Astrocyte (in vitro differentiated cells and primary cell): Measurements from ENCODE around the gene ADORA2A. TPM values are rescaled to one million over a fixed set of nuclear protein-coding genes. Genes with fewer than 3 reads are reported as not detected.
A peak's percentile ranks its signal among the peaks of the same experiment; 100 is the strongest.

Experiments
- DNase-seq: peaks from one replicate; pipeline ENCODE4 v3.0.0-alpha.2; 2010; ENCODE audit warnings: low read depth
- FAIRE-seq: peaks from 2 replicates; lab custom pipeline; 2011; peaks lifted over from hg19 to GRCh38; lab: Jason Lieb, UNC
- H2AFZ ChIP-seq: 2 replicates; pipeline ENCODE4 v1.6.0; 2012; ENCODE audit warnings: low read depth, low read length, inconsistent platforms
- H3K27ac ChIP-seq: 2 replicates; pipeline ENCODE4 v1.5.1; 2011; ENCODE audit warnings: low read depth, low read length, inconsistent platforms
- H3K27me3 ChIP-seq: 2 replicates; pipeline ENCODE4 v1.6.0; 2011; ENCODE audit warnings: low read length, inconsistent platforms; ENCODE audit not compliant: insufficient read depth
- H3K36me3 ChIP-seq: 2 replicates; pipeline ENCODE4 v1.5.1; 2011; ENCODE audit warnings: low read length, inconsistent platforms; ENCODE audit not compliant: insufficient read depth
- H3K4me1 ChIP-seq: 2 replicates; pipeline ENCODE4 v1.5.1; 2011; ENCODE audit warnings: low read length, inconsistent platforms; ENCODE audit not compliant: insufficient read depth
- H3K4me2 ChIP-seq: 2 replicates; pipeline ENCODE4 v1.6.0; 2012; ENCODE audit warnings: low read length, inconsistent platforms
- H3K4me3 ChIP-seq: 2 replicates; pipeline ENCODE4 v1.5.1; 2011; ENCODE audit warnings: low read depth, mild to moderate bottlenecking, low read length, inconsistent platforms; ENCODE audit not compliant: insufficient read depth
- H3K79me2 ChIP-seq: 2 replicates; pipeline ENCODE4 v1.6.0; 2012; ENCODE audit warnings: mild to moderate bottlenecking, low read length, inconsistent platforms; ENCODE audit not compliant: insufficient read depth
- H3K9ac ChIP-seq: 2 replicates; pipeline ENCODE4 v1.6.0; 2012; ENCODE audit warnings: mild to moderate bottlenecking, low read length, inconsistent platforms
- H3K9me3 ChIP-seq: 2 replicates; pipeline ENCODE4 v1.5.1; 2012; ENCODE audit warnings: low read depth, mild to moderate bottlenecking, low read length, inconsistent platforms; ENCODE audit not compliant: insufficient read depth
- H4K20me1 ChIP-seq: 2 replicates; pipeline ENCODE4 v1.6.0; 2012; ENCODE audit warnings: low read length, inconsistent platforms; ENCODE audit not compliant: insufficient read depth
- H3K27ac Mint-ChIP-seq: one replicate; pipeline ENCODE4 v1.8.0; 2021; ENCODE audit warnings: mild to moderate bottlenecking, mixed read lengths; ENCODE audit not compliant: unreplicated experiment
- H3K27me3 Mint-ChIP-seq: one replicate; pipeline ENCODE4 v1.8.0; 2021; ENCODE audit warnings: low read depth, mixed read lengths; ENCODE audit not compliant: unreplicated experiment
- H3K36me3 Mint-ChIP-seq: one replicate; pipeline ENCODE4 v1.8.0; 2021; ENCODE audit warnings: low read depth, mixed read lengths; ENCODE audit not compliant: unreplicated experiment
- H3K4me1 Mint-ChIP-seq: one replicate; pipeline ENCODE4 v1.8.0; 2021; ENCODE audit warnings: low read depth, mixed read lengths; ENCODE audit not compliant: unreplicated experiment
- H3K4me3 Mint-ChIP-seq: one replicate; pipeline ENCODE4 v1.8.0; 2021; ENCODE audit warnings: mild to moderate bottlenecking, moderate library complexity, mixed read lengths; ENCODE audit not compliant: unreplicated experiment
- H3K9me3 Mint-ChIP-seq: one replicate; pipeline ENCODE4 v1.8.0; 2021; ENCODE audit warnings: mild to moderate bottlenecking, mixed read lengths; ENCODE audit not compliant: unreplicated experiment
- EZH2 ChIP-seq: IDR thresholded peaks from 2 replicates; pipeline ENCODE4 v1.6.1; 2012; ENCODE audit warnings: mild to moderate bottlenecking, low read length, inconsistent platforms; ENCODE audit not compliant: insufficient read depth
- total RNA-seq: library from RNA; stranded (reverse); gene quantifications from 2 replicates; pipeline ENCODE4 v1.2.1, GENCODE V29; 2021
- TF ChIP-seq, protein P1 (sequence below): IDR thresholded peaks from 2 replicates; pipeline ENCODE4 v1.5.1; 2011; ENCODE audit warnings: low read depth, mild to moderate bottlenecking, inconsistent platforms, low read length, moderate library complexity; ENCODE audit not compliant: insufficient read depth

Gene ADORA2A
- total RNA-seq, 1 donor from 2014 or later, result 3.9 TPM

DNA sequence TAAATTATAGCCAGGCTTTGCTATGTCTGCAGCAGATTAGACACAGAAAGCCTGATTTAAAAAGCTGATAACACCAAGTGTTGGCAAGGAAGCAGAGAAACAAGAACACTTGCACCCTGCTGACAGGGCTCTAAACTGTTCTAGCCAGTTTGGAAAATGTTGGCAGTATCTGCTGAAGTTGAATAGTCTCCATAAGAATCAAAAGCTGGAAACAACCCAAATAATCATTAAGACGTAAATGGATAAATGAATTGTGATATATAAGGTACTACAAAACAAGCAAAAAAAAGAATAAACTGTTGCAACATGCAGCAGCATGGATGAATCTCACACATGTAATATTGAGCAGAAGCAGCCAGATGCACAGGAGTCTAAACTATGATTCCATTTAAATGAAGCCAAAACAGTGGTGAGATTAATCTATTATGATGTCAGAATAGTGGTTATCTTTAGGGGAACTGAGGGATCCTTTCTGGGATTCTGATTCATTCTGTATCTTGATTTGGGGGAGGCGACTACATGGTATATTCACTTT is 40.4 kb upstream of the ADORA2A start:
- no peak overlapping the region for H2AFZ ChIP-seq
- TF ChIP-seq, protein P1, sequence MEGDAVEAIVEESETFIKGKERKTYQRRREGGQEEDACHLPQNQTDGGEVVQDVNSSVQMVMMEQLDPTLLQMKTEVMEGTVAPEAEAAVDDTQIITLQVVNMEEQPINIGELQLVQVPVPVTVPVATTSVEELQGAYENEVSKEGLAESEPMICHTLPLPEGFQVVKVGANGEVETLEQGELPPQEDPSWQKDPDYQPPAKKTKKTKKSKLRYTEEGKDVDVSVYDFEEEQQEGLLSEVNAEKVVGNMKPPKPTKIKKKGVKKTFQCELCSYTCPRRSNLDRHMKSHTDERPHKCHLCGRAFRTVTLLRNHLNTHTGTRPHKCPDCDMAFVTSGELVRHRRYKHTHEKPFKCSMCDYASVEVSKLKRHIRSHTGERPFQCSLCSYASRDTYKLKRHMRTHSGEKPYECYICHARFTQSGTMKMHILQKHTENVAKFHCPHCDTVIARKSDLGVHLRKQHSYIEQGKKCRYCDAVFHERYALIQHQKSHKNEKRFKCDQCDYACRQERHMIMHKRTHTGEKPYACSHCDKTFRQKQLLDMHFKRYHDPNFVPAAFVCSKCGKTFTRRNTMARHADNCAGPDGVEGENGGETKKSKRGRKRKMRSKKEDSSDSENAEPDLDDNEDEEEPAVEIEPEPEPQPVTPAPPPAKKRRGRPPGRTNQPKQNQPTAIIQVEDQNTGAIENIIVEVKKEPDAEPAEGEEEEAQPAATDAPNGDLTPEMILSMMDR, result no peak
- no peak for TF ChIP-seq EZH2
- H3K4me3 ChIP-seq, result no peak overlapping the region
- H3K79me2 ChIP-seq, result no peaks in the 10 kb centered on the region
- no peaks in the 10 kb centered on the region for H3K36me3 ChIP-seq
- peak; percentile 29 for FAIRE-seq
- H3K27me3 ChIP-seq, result no peaks in the 10 kb centered on the region
- H3K4me1 ChIP-seq, result peaks cover 7% of the 10 kb centered on the region
- H3K27ac Mint-ChIP-seq, result no peak overlapping the region
- H3K4me3 Mint-ChIP-seq, result no peak overlapping the region
- no peak overlapping the region for H3K9ac ChIP-seq
- H4K20me1 ChIP-seq, result no peaks in the 10 kb centered on the region
- H3K27ac ChIP-seq, result no peak overlapping the region
- no peaks in the 10 kb centered on the region for H3K9me3 ChIP-seq
- H3K36me3 Mint-ChIP-seq, result peaks cover 2% of the 10 kb centered on the region
- H3K4me2 ChIP-seq, result no peak overlapping the region
- no peaks in the 10 kb centered on the region for H3K27me3 Mint-ChIP-seq
- H3K4me1 Mint-ChIP-seq, result peaks cover 17% of the 10 kb centered on the region
- no peaks in the 10 kb centered on the region for H3K9me3 Mint-ChIP-seq
- peak; percentile 61 for DNase-seq

DNA sequence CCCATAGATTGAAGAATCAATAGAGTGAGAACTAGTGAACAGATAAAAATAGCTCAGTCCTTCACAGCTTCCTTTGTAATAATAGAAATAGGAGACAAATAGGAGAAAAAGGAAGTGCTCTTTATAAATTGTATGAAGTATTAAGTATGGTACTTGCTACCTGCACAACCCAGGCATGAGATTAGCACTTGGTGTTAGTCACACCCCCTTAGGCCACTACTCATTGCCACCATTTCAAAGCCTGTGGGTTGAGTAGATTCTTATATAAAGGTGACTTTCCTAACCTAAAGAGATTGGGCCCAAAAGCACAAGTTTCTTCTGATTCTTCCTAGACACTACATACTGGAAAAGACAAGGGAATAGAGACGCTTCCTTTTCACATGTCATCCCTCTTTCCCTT is 37.7 kb upstream of the ADORA2A start:
- DNase-seq (no peak), FAIRE-seq (no peak)
- Histone ChIP-seq H3K27ac (no peak overlapping the region), H3K9me3 (no peaks in the 10 kb centered on the region), H3K79me2 (no peaks in the 10 kb centered on the region), H2AFZ (no peak overlapping the region), H3K9ac (no peak overlapping the region), H3K36me3 (no peaks in the 10 kb centered on the region), H3K4me1 (peaks cover 7% of the 10 kb centered on the region), H3K4me2 (no peak overlapping the region), H4K20me1 (peaks cover 3% of the 10 kb centered on the region), H3K27me3 (no peaks in the 10 kb centered on the region), H3K4me3 (no peak overlapping the region)
- no peak for TF ChIP-seq EZH2
- TF ChIP-seq, protein P1, result no peak
- no peaks in the 10 kb centered on the region for H3K9me3 Mint-ChIP-seq
- no peaks in the 10 kb centered on the region for H3K27me3 Mint-ChIP-seq
- H3K4me3 Mint-ChIP-seq, result no peak overlapping the region
- H3K4me1 Mint-ChIP-seq, result peaks cover 21% of the 10 kb centered on the region
- H3K36me3 Mint-ChIP-seq, result peaks cover 7% of the 10 kb centered on the region
- H3K27ac Mint-ChIP-seq, result no peak overlapping the region

DNA sequence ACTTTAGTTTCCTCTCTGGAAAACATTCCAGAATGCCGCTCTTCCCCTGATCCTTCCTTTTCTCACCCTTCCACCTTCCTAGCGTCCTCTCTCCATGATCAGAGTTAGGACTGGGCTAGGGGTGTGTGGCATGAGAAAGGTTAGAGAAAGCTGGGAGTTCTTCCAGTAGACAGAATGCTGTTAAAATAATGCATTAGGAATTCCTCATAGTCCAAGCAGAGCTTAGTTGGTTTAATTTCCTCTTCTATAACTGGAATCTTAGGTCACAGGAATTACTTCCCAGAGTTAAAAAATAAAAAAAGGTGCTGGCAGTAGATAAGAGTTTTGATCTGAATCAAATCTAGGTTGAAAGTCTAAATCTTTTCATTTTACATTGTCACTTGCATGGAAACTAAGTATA is 37.2 kb upstream of the ADORA2A start:
- no peak overlapping the region for H3K4me3 Mint-ChIP-seq
- Histone ChIP-seq H3K36me3 (no peaks in the 10 kb centered on the region), H3K4me1 (peaks cover 7% of the 10 kb centered on the region)

More for the DNA sequence above, 37.2 kb upstream of the ADORA2A start:
- Histone ChIP-seq H3K27me3 (no peaks in the 10 kb centered on the region), H2AFZ (no peak overlapping the region), H4K20me1 (peaks cover 3% of the 10 kb centered on the region), H3K27ac (no peak overlapping the region), H3K9ac (no peak overlapping the region), H3K4me3 (no peak overlapping the region), H3K4me2 (no peak overlapping the region), H3K79me2 (no peaks in the 10 kb centered on the region), H3K9me3 (no peaks in the 10 kb centered on the region)
- H3K36me3 Mint-ChIP-seq, result peaks cover 8% of the 10 kb centered on the region
- peaks cover 21% of the 10 kb centered on the region for H3K4me1 Mint-ChIP-seq
- H3K27me3 Mint-ChIP-seq, result no peaks in the 10 kb centered on the region
- TF ChIP-seq, protein P1, result no peak
- TF ChIP-seq EZH2, result no peak
- no peaks in the 10 kb centered on the region for H3K9me3 Mint-ChIP-seq
- no peak for FAIRE-seq
- no peak for DNase-seq
- H3K27ac Mint-ChIP-seq, result no peak overlapping the region
